T47D (cell line): Measurements from ENCODE around the gene CCDC127.
"Not testable (repeated sequence)": the region's sequence is repeated elsewhere in the genome, so short reads cannot be mapped to it uniquely, and the experiment has no call there.

Source experiments
- DNase-seq, 2 experiments: peaks; one replicate each; pipeline versions ENCODE4 v3.0.0 to v3.0.0-alpha.2; 2011 to 2012; ENCODE audit warnings: low read depth in 1 of 2, low spot score in 1 of 2
- JUND ChIP-seq: IDR thresholded peaks from 2 replicates; pipeline ENCODE4 v1.6.1; 2012; ENCODE audit warnings: low read depth
- in situ Hi-C: cut with HindIII; loops from 2 replicates; pipeline ENCODE4 v1.10.0; 2016; ENCODE audit warnings: low sequenced_read_pairs, low pct_unique_long_range_greater_than_20kb

The CCDC127 gene

DNA sequence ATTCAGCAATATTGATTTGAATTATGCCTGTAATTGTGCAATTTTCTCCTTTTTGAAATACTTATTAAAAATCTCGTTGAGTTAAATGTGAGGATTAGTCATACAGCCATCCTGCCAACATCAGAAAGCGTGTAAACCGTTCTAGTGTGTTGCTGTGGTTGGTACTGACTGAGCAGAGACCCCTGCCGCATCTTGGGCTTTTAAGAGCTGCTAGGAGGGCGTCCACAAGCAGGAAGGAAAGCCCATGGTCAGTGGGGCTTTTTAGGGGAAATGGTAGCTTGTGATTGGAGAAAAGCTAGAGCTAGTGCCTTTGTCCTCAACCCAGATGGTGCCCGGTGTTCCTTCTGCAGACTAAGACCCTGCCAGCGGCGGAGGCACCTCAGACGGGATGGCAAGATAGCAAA lies 1.5 kb upstream of the CCDC127 start:
- in situ Hi-C loops: no loop called here
- TF ChIP-seq JUND: no peak
- DNase-seq: peak in 1 of 2 experiments; percentile 4

DNA sequence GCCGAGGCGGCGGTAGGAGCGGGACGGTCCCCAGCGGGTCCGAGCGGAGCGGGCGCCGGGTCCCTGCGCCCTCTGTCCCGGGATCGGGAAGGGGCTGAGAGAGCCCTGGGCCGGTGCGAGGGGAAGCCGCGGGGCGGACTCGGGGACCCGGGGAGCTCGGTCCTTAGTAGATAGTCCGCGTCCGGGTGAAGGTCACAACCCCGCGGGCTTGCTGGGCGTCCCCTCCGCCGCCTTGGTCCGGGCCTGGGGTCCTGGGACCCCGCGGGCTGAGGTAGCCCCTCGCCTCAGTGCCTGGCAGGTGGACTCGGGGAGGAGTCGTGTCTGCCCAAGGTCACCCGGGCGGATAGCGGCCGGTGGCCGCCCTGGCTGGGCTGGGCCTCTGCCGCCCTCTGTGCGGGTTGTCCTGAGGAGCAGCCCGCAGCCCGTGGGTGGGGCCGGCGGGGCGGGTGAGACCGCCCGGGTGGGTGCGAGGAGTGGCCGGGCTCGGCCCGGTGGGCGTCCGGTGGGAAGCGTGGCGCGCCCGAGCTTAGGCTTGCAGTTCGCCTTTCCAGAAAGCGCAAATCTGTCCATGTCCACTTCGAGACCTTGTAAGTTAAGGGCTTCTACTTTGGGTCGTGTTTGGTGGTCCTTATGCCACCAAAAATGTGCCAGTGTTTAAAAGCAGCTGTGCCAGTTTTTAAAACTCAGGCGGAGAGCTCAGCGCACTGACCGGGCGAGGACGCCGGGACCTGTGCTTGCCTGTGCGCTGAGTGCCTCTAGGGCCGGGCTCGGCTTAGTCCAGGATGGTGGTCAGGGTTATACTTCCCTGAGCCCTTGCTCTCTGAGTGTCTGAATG lies 721 bp upstream of the CCDC127 start:
- TF ChIP-seq JUND: no peak
- in situ Hi-C loops: no loop called here
- peak; percentile 17 to 40 for DNase-seq

DNA sequence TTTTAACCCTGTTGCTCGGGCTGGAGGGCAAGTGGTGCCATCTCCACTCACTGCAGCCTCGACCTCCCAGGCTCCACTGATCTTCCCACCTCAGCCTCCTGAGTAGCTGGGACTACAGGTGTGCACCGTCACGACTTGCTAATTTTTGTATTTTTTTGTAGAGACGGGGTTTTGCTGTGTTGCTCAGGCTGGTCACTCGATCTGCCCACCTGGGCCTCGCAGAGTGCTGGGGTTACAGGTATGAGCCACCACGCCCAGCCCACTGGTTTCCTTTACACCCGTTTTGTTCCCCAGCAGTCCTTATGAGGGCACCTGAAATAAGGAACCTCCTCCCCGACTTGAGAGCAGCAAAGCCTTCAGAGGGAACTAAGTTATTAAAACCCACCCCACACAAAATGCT lies 1.9 kb downstream of the CCDC127 start:
- DNase-seq, in situ Hi-C loops: not testable (repeated sequence)

DNA sequence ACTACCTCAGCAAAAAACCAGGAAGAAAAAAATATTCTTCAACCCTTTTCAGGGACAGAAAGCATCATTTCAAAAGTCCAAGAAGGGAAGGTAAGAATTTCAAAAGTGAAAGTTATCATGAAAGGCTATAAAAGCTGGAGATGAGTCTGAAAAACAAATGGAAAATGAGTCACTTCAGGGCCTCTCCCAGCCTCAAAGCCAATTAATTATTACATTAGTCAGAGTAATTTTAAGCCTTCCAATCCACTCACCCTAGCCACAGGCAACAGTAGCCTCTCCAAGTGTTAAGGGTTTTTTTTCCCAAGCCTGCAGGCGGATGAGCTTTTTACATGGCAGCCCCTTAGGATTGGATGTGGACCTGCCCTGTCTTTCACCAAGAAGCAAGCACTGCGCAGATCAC lies 2.7 kb downstream of the CCDC127 start:
- DNase-seq, in situ Hi-C loops: not testable (repeated sequence)

DNA sequence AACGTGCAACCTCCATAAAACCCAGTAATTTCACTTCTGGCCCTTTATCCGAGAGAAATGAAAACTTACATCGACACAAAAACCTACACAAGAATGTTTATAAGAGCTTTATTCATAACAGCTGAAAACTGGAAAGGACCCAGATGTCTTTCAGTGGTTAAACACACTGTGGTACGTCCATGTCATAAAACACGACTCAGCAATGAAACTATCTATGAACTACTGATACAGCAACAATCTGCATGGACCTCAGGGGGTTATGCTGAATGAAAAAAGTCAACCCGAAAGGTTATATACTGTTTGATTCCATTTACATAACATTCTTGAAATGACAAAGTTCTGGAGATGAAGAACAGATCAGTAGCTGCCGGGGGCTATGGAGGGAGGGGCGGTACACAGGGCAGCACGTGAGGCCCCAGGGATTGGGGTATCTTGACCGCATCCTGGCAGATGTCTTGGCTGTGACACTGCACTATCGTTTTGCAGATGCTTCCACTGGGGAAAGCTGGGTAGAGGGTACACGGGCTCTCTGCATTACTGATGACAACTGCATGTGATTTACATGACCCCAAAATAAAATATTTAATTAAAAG lies 4.1 kb downstream of the CCDC127 start:
- in situ Hi-C loops: no loop called here
- no peak for DNase-seq
- no peak for TF ChIP-seq JUND

DNA sequence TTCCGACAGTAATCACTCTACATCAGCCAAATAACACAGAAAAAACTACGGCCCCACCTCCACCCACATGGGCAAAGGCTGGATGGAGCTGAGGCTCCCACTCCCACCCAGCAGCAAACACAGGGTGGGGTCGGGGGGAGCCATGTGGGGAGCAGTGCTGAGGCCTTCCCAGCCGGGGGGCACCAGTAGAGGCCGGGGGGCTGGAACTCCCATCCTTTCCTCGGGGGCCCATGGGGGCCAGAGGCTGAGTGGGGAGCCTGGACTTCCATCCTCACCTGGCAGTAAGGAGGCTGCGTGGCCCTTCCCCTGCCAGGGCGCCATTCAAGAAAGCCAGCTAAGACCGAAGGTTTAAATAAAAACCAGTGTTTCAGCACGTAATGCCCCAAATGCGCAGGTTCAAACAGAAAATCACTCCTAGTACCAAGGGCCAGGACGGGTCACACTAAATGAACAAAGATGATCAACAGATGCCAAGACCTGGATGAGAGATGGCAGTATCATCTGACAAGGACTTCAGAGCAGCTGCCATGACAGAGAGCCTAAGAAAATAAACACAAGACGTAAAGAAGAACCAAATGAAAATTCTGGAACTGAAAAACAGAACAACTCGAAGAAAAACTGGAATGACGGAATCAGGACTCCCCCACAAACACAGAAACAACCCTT lies 9.4 kb downstream of the CCDC127 start:
- TF ChIP-seq JUND: no peak
- DNase-seq: no peak
- in situ Hi-C loops: no loop called here

DNA sequence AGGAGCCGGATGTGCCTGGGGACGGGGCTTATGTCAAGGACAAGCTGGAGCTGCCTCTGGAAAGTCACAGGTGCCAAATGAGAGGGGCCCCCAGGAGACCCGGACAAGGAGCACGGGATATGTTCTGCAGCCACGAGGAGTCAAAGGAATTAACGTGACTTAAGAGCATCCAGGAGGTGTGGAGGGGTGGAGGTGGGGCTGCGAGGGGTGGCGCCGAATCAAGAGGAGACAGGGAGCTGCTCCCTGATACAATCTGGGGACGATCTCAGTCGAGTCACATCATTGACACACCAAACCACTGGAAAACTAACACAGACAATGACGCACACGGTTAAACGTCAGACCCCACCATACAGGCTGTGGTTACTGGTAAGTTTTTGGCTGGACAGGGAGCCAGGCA lies 10.4 kb downstream of the CCDC127 start:
- in situ Hi-C loops: no loop called here
- TF ChIP-seq JUND: no peak
- DNase-seq: peak in 1 of 2 experiments; percentile 1

DNA sequence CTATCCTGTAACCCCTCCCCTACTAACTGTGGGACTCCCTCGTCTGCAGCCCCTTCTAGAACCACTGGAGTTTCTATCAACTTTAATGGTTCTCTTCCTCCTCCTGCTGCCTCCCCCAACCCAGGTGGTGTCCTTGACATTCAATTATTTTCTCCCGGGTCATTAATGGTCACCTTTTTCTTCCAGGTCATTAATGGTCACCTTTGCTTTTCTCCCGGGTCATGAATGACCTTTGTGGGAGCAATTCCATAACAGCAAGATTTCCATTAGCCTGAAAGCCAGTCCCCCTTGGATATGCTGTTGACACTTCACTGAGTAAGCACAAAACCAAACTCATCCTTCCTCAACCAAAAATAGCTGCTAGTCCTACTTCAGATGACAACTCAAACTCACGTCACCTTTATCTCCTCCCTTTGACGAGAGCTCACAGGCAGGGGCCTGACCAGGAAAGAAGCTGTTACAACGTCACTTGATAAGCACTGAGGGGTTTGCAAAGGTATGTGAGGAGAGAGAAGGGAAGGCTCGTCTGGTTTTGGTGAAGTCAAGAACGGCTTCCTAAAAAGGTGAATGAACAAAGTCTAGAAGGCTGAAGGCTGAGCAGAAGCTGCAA lies 10.9 kb downstream of the CCDC127 start:
- in situ Hi-C loops: no loop called here

DNA sequence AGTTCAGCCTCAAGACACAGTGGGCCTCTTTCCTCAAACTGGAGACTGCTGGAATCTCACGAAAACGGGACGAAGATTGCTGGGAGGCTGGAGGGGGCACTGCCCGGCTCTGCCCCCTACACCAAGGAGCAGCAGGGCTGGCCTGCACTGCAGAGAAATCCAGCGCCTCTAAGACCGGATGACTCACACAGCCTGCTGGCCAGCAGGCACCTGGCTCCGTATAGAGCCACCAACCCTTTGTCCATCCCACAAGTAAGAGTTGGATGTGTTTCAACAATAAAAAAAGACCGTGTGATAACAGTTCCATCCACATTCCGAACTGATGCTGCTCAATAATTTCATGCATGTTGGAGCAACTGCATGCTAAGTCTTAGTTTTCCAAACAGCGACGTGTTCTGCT lies 11.5 kb downstream of the CCDC127 start:
- DNase-seq: peak in 1 of 2 experiments; percentile 4
- in situ Hi-C loops: no loop called here
- no peak for TF ChIP-seq JUND

More for the DNA sequence above, 10.9 kb downstream of the CCDC127 start:
- TF ChIP-seq JUND: no peak
- no peak for DNase-seq

DNA sequence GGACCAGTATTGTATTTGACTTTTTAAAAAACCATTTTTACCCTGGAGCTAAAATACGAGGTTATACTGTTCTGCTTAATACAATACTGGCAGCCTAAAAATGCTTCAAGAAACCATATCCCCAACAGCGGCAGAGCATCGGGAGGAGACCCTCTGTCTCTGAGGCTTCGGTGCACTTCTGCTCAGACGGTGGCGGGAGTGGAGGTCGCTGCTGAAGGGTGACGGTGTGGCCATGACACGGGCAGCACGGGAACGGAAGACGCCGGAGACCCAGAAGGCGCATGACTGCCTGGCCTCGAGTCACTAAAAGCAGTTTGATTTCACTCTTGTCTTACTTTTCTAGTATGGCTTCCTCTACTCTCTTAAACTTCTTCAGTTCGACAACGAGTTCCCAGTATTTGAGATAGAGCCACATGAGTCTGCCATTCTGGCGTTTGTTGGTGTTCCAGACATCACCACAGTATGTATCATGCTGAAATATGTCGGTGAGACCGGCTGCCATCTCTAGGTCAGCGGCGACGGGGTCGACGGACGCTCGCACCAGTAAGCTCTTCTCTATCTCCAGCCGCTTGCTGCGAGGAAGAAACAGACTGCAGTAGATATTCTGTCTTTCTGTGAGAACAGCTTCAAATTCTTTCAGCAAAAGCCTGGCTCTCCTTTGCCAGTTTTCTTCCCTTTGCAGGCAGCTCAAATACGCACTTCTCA lies 12.8 kb downstream of the CCDC127 start:
- in situ Hi-C loops: no loop called here
- DNase-seq: peak in 1 of 2 experiments; percentile 2
- TF ChIP-seq JUND: no peak

DNA sequence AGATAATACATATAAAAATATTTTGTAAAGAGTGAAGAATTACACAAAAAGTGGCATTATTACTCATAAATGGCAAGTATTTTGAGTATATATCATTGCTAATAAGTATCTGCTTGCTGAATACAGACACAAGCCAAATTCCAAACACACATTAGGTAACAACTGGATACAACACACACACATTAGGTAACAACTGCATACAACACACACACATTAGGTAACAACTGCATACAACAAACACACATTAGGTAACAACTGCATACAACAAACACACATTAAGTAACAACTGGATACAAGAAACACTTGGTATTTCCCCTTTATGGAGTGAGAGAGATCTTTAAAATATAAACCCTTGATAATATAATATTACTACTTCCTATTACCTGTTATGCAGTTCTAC lies 13.5 kb downstream of the CCDC127 start:
- TF ChIP-seq JUND: no peak
- no peak for DNase-seq
- in situ Hi-C loops: no loop called here

DNA sequence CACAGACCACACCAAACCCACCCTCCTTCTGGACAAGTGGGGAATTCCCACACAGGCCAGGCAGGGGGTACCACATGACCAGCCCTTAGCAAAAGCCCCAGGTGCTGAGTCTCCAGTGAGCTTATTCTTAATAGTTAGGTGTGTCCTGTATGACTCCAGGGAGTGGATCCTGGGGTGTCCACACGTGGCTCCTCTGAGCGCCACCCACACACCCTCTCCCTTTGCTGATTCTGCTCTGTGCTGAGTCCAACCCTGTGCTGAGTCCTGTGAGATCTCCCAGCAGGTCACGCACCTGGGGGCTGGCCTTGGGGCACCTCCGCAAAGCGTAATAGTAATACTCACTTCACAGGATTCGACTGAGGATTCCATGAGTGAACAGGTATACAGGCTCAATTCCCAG lies 14.0 kb downstream of the CCDC127 start:
- DNase-seq: no peak
- in situ Hi-C loops: no loop called here
- no peak for TF ChIP-seq JUND
